ENCODE data around the gene ZNF215.
"Not testable (repeated sequence)": the region's sequence is repeated elsewhere in the genome, so short reads cannot be mapped to it uniquely, and the experiment has no call there.

The ZNF215 gene

GRCh38 chr11:6941970-6942369, 15.7 kb downstream of the ZNF215 start:
- no peak overlapping the region for H3K4me3 ChIP-seq (replicated peaks; ENCODE audit: low read depth, low read length)
- H3K27me3 ChIP-seq (replicated peaks; ENCODE audit: control insufficient read depth, insufficient read depth, low read length): no peaks in the 10 kb centered on the region
- TF ChIP-seq CTCF (IDR thresholded peaks at IDR 0.05; ENCODE audit: insufficient read depth, low read length, poor library complexity, severe bottlenecking): no peak
- no peaks in the 10 kb centered on the region for H3K36me3 ChIP-seq (ENCODE audit: control insufficient read depth, insufficient read depth, low read length)
- DNase-seq (ENCODE audit: extremely low read depth, insufficient read length): no peak

GRCh38 chr11:6943131-6943530, 16.9 kb downstream of the ZNF215 start:
- Histone ChIP-seq H3K36me3 (ENCODE audit: control insufficient read depth, insufficient read depth, low read length) (peaks cover 3% of the 10 kb centered on the region), H3K27me3 (replicated peaks; ENCODE audit: control insufficient read depth, insufficient read depth, low read length) (no peaks in the 10 kb centered on the region), H3K4me3 (replicated peaks; ENCODE audit: low read depth, low read length) (no peak overlapping the region)
- no peak for DNase-seq (ENCODE audit: extremely low read depth, insufficient read length)
- no peak for TF ChIP-seq CTCF (IDR thresholded peaks at IDR 0.05; ENCODE audit: insufficient read depth, low read length, poor library complexity, severe bottlenecking)

- not testable (repeated sequence) for H3K36me3 ChIP-seq (ENCODE audit: control insufficient read depth, insufficient read depth, low read length); H3K4me3 ChIP-seq (replicated peaks; ENCODE audit: low read depth, low read length); H3K27me3 ChIP-seq (replicated peaks; ENCODE audit: control insufficient read depth, insufficient read depth, low read length); DNase-seq (ENCODE audit: extremely low read depth, insufficient read length)
These were observed 28.0 kb downstream of the ZNF215 start for GRCh38 chr11:6954248-6954647.

GRCh38 chr11:6962141-6962540, 35.9 kb downstream of the ZNF215 start:
- TF ChIP-seq CTCF (IDR thresholded peaks at IDR 0.05; ENCODE audit: insufficient read depth, low read length, poor library complexity, severe bottlenecking): no peak
- peaks cover 1% of the 10 kb centered on the region; the same call in 1 of the 2 replicates for H3K36me3 ChIP-seq (ENCODE audit: control insufficient read depth, insufficient read depth, low read length)
- H3K4me3 ChIP-seq (replicated peaks; ENCODE audit: low read depth, low read length): no peak overlapping the region
- no peaks in the 10 kb centered on the region for H3K27me3 ChIP-seq (replicated peaks; ENCODE audit: control insufficient read depth, insufficient read depth, low read length)
- no peak for DNase-seq (ENCODE audit: extremely low read depth, insufficient read length)

- Histone ChIP-seq H3K27me3 (replicated peaks; ENCODE audit: control insufficient read depth, insufficient read depth, low read length) (no peaks in the 10 kb centered on the region), H3K4me3 (replicated peaks; ENCODE audit: low read depth, low read length) (no peak overlapping the region), H3K36me3 (ENCODE audit: control insufficient read depth, insufficient read depth, low read length) (peaks cover 1% of the 10 kb centered on the region; the same call in 1 of the 2 replicates)
- DNase-seq (ENCODE audit: extremely low read depth, insufficient read length): peak; percentile 38
- TF ChIP-seq CTCF (IDR thresholded peaks at IDR 0.05; ENCODE audit: insufficient read depth, low read length, poor library complexity, severe bottlenecking): no peak
These were observed 36.4 kb downstream of the ZNF215 start for GRCh38 chr11:6962673-6963072.

GRCh38 chr11:6968816-6969215, 42.6 kb downstream of the ZNF215 start:
- no peaks in the 10 kb centered on the region for H3K36me3 ChIP-seq (ENCODE audit: control insufficient read depth, insufficient read depth, low read length)
- H3K27me3 ChIP-seq (replicated peaks; ENCODE audit: control insufficient read depth, insufficient read depth, low read length): no peaks in the 10 kb centered on the region
- no peak for DNase-seq (ENCODE audit: extremely low read depth, insufficient read length)
- TF ChIP-seq CTCF (IDR thresholded peaks at IDR 0.05; ENCODE audit: insufficient read depth, low read length, poor library complexity, severe bottlenecking): no peak
- H3K4me3 ChIP-seq (replicated peaks; ENCODE audit: low read depth, low read length): no peak overlapping the region

GRCh38 chr11:6969854-6970253, 43.6 kb downstream of the ZNF215 start:
- DNase-seq (ENCODE audit: extremely low read depth, insufficient read length); H3K4me3 ChIP-seq (replicated peaks; ENCODE audit: low read depth, low read length); H3K36me3 ChIP-seq (ENCODE audit: control insufficient read depth, insufficient read depth, low read length); H3K27me3 ChIP-seq (replicated peaks; ENCODE audit: control insufficient read depth, insufficient read depth, low read length): not testable (repeated sequence)
